Stimulated activated CD8-positive, alpha-beta memory T cell treated with anti-CD3 and anti-CD28 coated beads, Interleukin-4, amount 100 ng/mL, for 1 hour (primary cell): Measurements from ENCODE around the gene KPTN.

ENCODE experiments used
- DNase-seq, 2 donors: peaks; one replicate each; pipeline ENCODE4 v3.0.0-alpha.2; 2020; ENCODE audit warnings: low read depth in 2 of 2, low spot score in 1 of 2

Gene KPTN

GRCh38 chr19:47470447-47471195 lies 13.4 kb downstream of the KPTN start:
- DNase-seq: no peak

GRCh38 chr19:47469719-47470118 lies 14.3 kb downstream of the KPTN start:
- DNase-seq: no peak

- DNase-seq: no peak
Measured at GRCh38 chr19:47469363-47469700, 14.7 kb downstream of the KPTN start.

GRCh38 chr19:47467914-47468313 lies 16.1 kb downstream of the KPTN start:
- no peak for DNase-seq

- no peak for DNase-seq
Measured at GRCh38 chr19:47465957-47466356, 18.1 kb downstream of the KPTN start.

GRCh38 chr19:47464675-47465419 lies 19.2 kb downstream of the KPTN start:
- no peak for DNase-seq

- no peak for DNase-seq
Measured at GRCh38 chr19:47461876-47462275, 22.1 kb downstream of the KPTN start.

GRCh38 chr19:47459477-47459876 lies 24.5 kb downstream of the KPTN start:
- no peak for DNase-seq

- DNase-seq: no peak
Measured at GRCh38 chr19:47458672-47459071, 25.3 kb downstream of the KPTN start.

- no peak for DNase-seq
Measured at GRCh38 chr19:47456721-47457474, 27.1 kb downstream of the KPTN start.

- DNase-seq: no peak
Measured at GRCh38 chr19:47450478-47450877, 33.5 kb downstream of the KPTN start.

- no peak for DNase-seq
Measured at GRCh38 chr19:47448360-47448727, 35.7 kb downstream of the KPTN start.

GRCh38 chr19:47447470-47448359 lies 36.3 kb downstream of the KPTN start:
- no peak for DNase-seq

GRCh38 chr19:47446534-47447469 lies 37.2 kb downstream of the KPTN start:
- DNase-seq: no peak

GRCh38 chr19:47445937-47446402 lies 38.0 kb downstream of the KPTN start:
- DNase-seq: peak; percentile 44 to 70

- no peak for DNase-seq
Measured at GRCh38 chr19:47445527-47445926, 38.5 kb downstream of the KPTN start.

- DNase-seq: no peak
Measured at GRCh38 chr19:47444388-47444821, 39.6 kb downstream of the KPTN start.

- no peak for DNase-seq
Measured at GRCh38 chr19:47443331-47443730, 40.7 kb downstream of the KPTN start.

- DNase-seq: no peak
Measured at GRCh38 chr19:47438793-47439220, 45.2 kb downstream of the KPTN start.

GRCh38 chr19:47437500-47437899 lies 46.5 kb downstream of the KPTN start:
- DNase-seq: no peak
